Measurements from ENCODE around the gene RTF1.

- TF ChIP-seq CTCF (IDR thresholded peaks at IDR 0.05) (no peak), POLR2A (IDR thresholded peaks at IDR 0.05) (no peak)
Observed at GRCh38 chr15:41498657-41499056, 81.8 kb downstream of the RTF1 start.

Measured in Peyer's patch (tissue), 4 donors.